DOHH2 (cell line): ENCODE measurements around the gene G6PD.

Experiments used
- H3F3A ChIP-seq: fragments of 200-600 bp; sonication (generic), shearing (Covaris generic); 2 replicates; pipeline ENCODE4 v1.6.0; 2016; ENCODE audit warnings: antibody characterized with exemption, mild to moderate bottlenecking; ENCODE audit not compliant: control insufficient read depth, insufficient read depth
- H3K27ac ChIP-seq: fragments of 200-600 bp; sonication (generic); 2 replicates; pipeline ENCODE4 v1.5.1; 2014; ENCODE audit warnings: low read depth, mild to moderate bottlenecking, low read length, moderate library complexity
- H3K27me3 ChIP-seq: fragments of 200-600 bp; sonication (generic); 2 replicates; pipeline ENCODE4 v1.6.1; 2014; ENCODE audit warnings: mild to moderate bottlenecking, low read length, mixed read lengths; ENCODE audit not compliant: control insufficient read depth
- H3K36me3 ChIP-seq: fragments of 200-600 bp; sonication (generic); 2 replicates; pipeline ENCODE4 v1.6.1; 2014; ENCODE audit warnings: mild to moderate bottlenecking, low read length, moderate library complexity, mixed read lengths; ENCODE audit not compliant: control insufficient read depth
- H3K4me1 ChIP-seq: fragments of 200-600 bp; sonication (generic); 2 replicates; pipeline ENCODE4 v1.6.1; 2014; ENCODE audit warnings: mild to moderate bottlenecking, low read length, mixed read lengths; ENCODE audit not compliant: control insufficient read depth
- H3K4me2 ChIP-seq: fragments of 200-600 bp; sonication (generic); 2 replicates; pipeline ENCODE4 v1.6.0; 2014; ENCODE audit warnings: mild to moderate bottlenecking, low read length, moderate library complexity
- H3K4me3 ChIP-seq: fragments of 200-600 bp; sonication (generic); 2 replicates; pipeline ENCODE4 v1.5.1; 2014; ENCODE audit warnings: mild to moderate bottlenecking, low read length, mixed read lengths
- H3K79me2 ChIP-seq: fragments of 200-600 bp; sonication (generic); 2 replicates; pipeline ENCODE4 v1.6.1; 2014; ENCODE audit warnings: mild to moderate bottlenecking, low read length, mixed read lengths; ENCODE audit not compliant: control insufficient read depth
- H3K9me2 ChIP-seq: fragments of 200-600 bp; sonication (generic); replicated peaks from 2 replicates; pipeline ENCODE4 v1.6.1; 2014; ENCODE audit warnings: mild to moderate bottlenecking, low read length, mixed read lengths; ENCODE audit not compliant: control insufficient read depth
- H3K9me3 ChIP-seq: fragments of 200-600 bp; sonication (generic); 2 replicates; pipeline ENCODE4 v1.6.1; 2014; ENCODE audit warnings: antibody characterized with exemption, low read length, mixed read lengths; ENCODE audit not compliant: control insufficient read depth, insufficient read depth
- H4K20me1 ChIP-seq: fragments of 200-600 bp; sonication (generic); 2 replicates; pipeline ENCODE4 v1.6.0; 2014; ENCODE audit warnings: low read depth, mild to moderate bottlenecking, antibody characterized with exemption, low read length, moderate library complexity; ENCODE audit not compliant: control insufficient read depth, insufficient read depth
- CTCF ChIP-seq: fragments of 200-600 bp; sonication (generic); IDR thresholded peaks from one replicate; pipeline ENCODE4 v1.5.1; 2014; ENCODE audit warnings: antibody characterized with exemption, mild to moderate bottlenecking, low read depth, low read length; ENCODE audit not compliant: poor library complexity, severe bottlenecking
- EZH2phosphoT487 ChIP-seq: fragments of 200-600 bp; sonication (generic); IDR thresholded peaks from 2 replicates; pipeline ENCODE4 v1.6.1; 2017; ENCODE audit warnings: borderline replicate concordance, mild to moderate bottlenecking, antibody characterized with exemption, low read length, moderate library complexity, mixed read lengths

The G6PD gene

DNA sequence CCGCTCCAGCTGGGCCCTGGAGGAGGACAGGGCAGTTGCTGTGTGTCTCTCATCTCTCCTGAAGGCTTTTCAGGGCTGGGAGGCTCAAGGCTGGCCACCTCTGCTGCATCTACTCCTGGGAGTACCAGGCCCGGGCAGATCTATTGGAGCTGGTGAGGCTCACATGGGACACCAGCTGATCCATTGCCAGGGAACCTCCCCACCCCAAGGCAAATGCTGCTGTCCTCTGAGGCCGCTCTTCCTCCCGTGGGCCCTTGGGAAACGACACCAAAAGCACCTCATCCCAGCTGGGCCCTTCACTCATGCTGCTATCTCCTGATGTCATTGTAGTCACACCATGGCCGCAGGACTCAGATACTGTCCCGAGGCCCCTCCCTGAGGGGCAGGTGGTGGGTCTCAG lies 63.9 kb downstream of the G6PD start:
- TF ChIP-seq CTCF = no peak
- H3K27me3 ChIP-seq = no peaks in the 10 kb centered on the region
- peaks cover 41% of the 10 kb centered on the region for H3K79me2 ChIP-seq
- H3F3A ChIP-seq = no peaks in the 10 kb centered on the region; the same call in 1 of the 2 replicates
- H4K20me1 ChIP-seq = no peaks in the 10 kb centered on the region
- H3K9me2 ChIP-seq = no peaks in the 10 kb centered on the region
- H3K36me3 ChIP-seq = peaks cover 31% of the 10 kb centered on the region
- H3K4me2 ChIP-seq = no peak overlapping the region; the same call in 1 of the 2 replicates
- no peak overlapping the region for H3K27ac ChIP-seq
- H3K9me3 ChIP-seq = no peaks in the 10 kb centered on the region
- H3K4me1 ChIP-seq = peaks cover 64% of the 10 kb centered on the region
- H3K4me3 ChIP-seq = no peak overlapping the region

GRCh38 chrX:154481911-154482601 lies 64.6 kb downstream of the G6PD start:
- Histone ChIP-seq H3K9me3 (no peaks in the 10 kb centered on the region), H3K79me2 (peaks cover 34% of the 10 kb centered on the region), H3F3A (peaks cover 2% of the 10 kb centered on the region), H3K9me2 (no peaks in the 10 kb centered on the region), H3K27me3 (no peaks in the 10 kb centered on the region), H3K36me3 (peaks cover 26% of the 10 kb centered on the region), H3K4me2 (peak overlapping the region; percentile 61), H4K20me1 (no peaks in the 10 kb centered on the region), H3K4me3 (peak overlapping the region; percentile 41), H3K4me1 (peaks cover 64% of the 10 kb centered on the region), H3K27ac (peak overlapping the region; percentile 54)
- TF ChIP-seq CTCF = no peak
- TF ChIP-seq EZH2phosphoT487 = no peak
